DND-41 (cell line): ENCODE results near the gene TUBA3E.

ENCODE experiments used
- CTCF ChIP-seq: IDR thresholded peaks from 2 replicates; pipeline ENCODE4 v1.5.1; 2012; ENCODE audit warnings: borderline replicate concordance, low read length, moderate library complexity, mild to moderate bottlenecking; ENCODE audit not compliant: poor library complexity, severe bottlenecking; ENCODE audit errors: extremely low read depth
- EZH2 ChIP-seq: IDR thresholded peaks from 3 replicates; pipeline ENCODE4 v1.6.1; 2012; ENCODE audit warnings: borderline replicate concordance, low read depth, mild to moderate bottlenecking, moderate library complexity, low read length, inconsistent platforms; ENCODE audit not compliant: severe bottlenecking

GRCh38 chr2:130231656-130232055 is 33.4 kb upstream of the TUBA3E start:
- TF ChIP-seq CTCF (no peak), EZH2 (no peak)
